ENCODE measurements around the gene CRYL1. TPM values are rescaled to one million over a fixed set of nuclear protein-coding genes. Genes with fewer than 3 reads are reported as not detected.

Gene CRYL1
- total RNA-seq, 1 experiment from 2014 or later = 26.5 TPM

GRCh38 chr13:20501120-20501519 lies 24.5 kb downstream of the CRYL1 start:
- no peak overlapping the region for H2AFZ ChIP-seq (ENCODE audit: low read depth, low read length, poor library complexity, severe bottlenecking)
- no peak overlapping the region for H3K9ac ChIP-seq (ENCODE audit: low read length)
- no peaks in the 10 kb centered on the region for H3K27me3 ChIP-seq (ENCODE audit: insufficient read depth, low read length)
- H3K9me3 ChIP-seq (ENCODE audit: control insufficient read depth in 1 of 2, insufficient read depth in 1 of 2, low read depth in 1 of 2, low read length in 2 of 2) = no peaks in the 10 kb centered on the region
- no peaks in the 10 kb centered on the region for H3K4me1 ChIP-seq (ENCODE audit: control insufficient read depth in 1 of 2, insufficient read depth in 2 of 2, low read length in 2 of 2)
- no peak for TF ChIP-seq CBX3 (IDR thresholded peaks at IDR 0.05; ENCODE audit: low read depth)
- TF ChIP-seq, protein P1, sequence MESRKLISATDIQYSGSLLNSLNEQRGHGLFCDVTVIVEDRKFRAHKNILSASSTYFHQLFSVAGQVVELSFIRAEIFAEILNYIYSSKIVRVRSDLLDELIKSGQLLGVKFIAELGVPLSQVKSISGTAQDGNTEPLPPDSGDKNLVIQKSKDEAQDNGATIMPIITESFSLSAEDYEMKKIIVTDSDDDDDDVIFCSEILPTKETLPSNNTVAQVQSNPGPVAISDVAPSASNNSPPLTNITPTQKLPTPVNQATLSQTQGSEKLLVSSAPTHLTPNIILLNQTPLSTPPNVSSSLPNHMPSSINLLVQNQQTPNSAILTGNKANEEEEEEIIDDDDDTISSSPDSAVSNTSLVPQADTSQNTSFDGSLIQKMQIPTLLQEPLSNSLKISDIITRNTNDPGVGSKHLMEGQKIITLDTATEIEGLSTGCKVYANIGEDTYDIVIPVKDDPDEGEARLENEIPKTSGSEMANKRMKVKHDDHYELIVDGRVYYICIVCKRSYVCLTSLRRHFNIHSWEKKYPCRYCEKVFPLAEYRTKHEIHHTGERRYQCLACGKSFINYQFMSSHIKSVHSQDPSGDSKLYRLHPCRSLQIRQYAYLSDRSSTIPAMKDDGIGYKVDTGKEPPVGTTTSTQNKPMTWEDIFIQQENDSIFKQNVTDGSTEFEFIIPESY (IDR thresholded peaks at IDR 0.05; ENCODE audit: extremely low read depth, insufficient replicate concordance, low read length) = no peak
- no peak for TF ChIP-seq POLR2A (IDR thresholded peaks at IDR 0.05; ENCODE audit: borderline replicate concordance, extremely low read depth, insufficient read depth, insufficient read length)
- TF ChIP-seq SIN3A (IDR thresholded peaks at IDR 0.05; ENCODE audit: low read depth) = no peak
- no peak for TF ChIP-seq ELF1 (IDR thresholded peaks at IDR 0.05; ENCODE audit: borderline replicate concordance, low read depth)
- TF ChIP-seq POLR2AphosphoS5 (IDR thresholded peaks at IDR 0.05; ENCODE audit: low read depth, low read length) = no peak
- no peak for TF ChIP-seq ZFX (IDR thresholded peaks at IDR 0.05)
- no peak for TF ChIP-seq YY1 (IDR thresholded peaks at IDR 0.05; ENCODE audit: extremely low read depth, insufficient replicate concordance, low read depth, low read length)
- TF ChIP-seq, protein P2, sequence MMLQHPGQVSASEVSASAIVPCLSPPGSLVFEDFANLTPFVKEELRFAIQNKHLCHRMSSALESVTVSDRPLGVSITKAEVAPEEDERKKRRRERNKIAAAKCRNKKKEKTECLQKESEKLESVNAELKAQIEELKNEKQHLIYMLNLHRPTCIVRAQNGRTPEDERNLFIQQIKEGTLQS (IDR thresholded peaks at IDR 0.05) = no peak
- no peak for TF ChIP-seq FOSL1 (IDR thresholded peaks at IDR 0.05; ENCODE audit: low read depth)
- TF ChIP-seq, protein P3, sequence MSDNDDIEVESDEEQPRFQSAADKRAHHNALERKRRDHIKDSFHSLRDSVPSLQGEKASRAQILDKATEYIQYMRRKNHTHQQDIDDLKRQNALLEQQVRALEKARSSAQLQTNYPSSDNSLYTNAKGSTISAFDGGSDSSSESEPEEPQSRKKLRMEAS (IDR thresholded peaks at IDR 0.05) = no peak
- TF ChIP-seq RAD21 (IDR thresholded peaks at IDR 0.05; ENCODE audit: low read depth) = no peak
- TF ChIP-seq EZH2phosphoT487 (IDR thresholded peaks at IDR 0.05; ENCODE audit: borderline replicate concordance) = no peak
- no peak for TF ChIP-seq TCF7L2 (IDR thresholded peaks at IDR 0.05; ENCODE audit: borderline replicate concordance, extremely low read depth, insufficient read depth, insufficient read length)
- TF ChIP-seq EZH2 (IDR thresholded peaks at IDR 0.05) = no peak
- no peak for TF ChIP-seq EGR1 (IDR thresholded peaks at IDR 0.05; ENCODE audit: low read depth)
- no peak for TF ChIP-seq ZNF274 (IDR thresholded peaks at IDR 0.05; ENCODE audit: low read depth, low read length)
- TF ChIP-seq CEBPB (IDR thresholded peaks at IDR 0.05; ENCODE audit: low read depth) = no peak
- TF ChIP-seq, protein P4, sequence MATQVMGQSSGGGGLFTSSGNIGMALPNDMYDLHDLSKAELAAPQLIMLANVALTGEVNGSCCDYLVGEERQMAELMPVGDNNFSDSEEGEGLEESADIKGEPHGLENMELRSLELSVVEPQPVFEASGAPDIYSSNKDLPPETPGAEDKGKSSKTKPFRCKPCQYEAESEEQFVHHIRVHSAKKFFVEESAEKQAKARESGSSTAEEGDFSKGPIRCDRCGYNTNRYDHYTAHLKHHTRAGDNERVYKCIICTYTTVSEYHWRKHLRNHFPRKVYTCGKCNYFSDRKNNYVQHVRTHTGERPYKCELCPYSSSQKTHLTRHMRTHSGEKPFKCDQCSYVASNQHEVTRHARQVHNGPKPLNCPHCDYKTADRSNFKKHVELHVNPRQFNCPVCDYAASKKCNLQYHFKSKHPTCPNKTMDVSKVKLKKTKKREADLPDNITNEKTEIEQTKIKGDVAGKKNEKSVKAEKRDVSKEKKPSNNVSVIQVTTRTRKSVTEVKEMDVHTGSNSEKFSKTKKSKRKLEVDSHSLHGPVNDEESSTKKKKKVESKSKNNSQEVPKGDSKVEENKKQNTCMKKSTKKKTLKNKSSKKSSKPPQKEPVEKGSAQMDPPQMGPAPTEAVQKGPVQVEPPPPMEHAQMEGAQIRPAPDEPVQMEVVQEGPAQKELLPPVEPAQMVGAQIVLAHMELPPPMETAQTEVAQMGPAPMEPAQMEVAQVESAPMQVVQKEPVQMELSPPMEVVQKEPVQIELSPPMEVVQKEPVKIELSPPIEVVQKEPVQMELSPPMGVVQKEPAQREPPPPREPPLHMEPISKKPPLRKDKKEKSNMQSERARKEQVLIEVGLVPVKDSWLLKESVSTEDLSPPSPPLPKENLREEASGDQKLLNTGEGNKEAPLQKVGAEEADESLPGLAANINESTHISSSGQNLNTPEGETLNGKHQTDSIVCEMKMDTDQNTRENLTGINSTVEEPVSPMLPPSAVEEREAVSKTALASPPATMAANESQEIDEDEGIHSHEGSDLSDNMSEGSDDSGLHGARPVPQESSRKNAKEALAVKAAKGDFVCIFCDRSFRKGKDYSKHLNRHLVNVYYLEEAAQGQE (IDR thresholded peaks at IDR 0.05; ENCODE audit: low read depth) = no peak
- BruUV-seq (replicated peaks) = no TSS peak
- POLR2A ChIA-PET = no interaction called here
- H3K4me3 ChIP-seq (replicated peaks in 1 of 2; ENCODE audit: low read depth in 1 of 2, low read length in 2 of 2) = no peak overlapping the region
- CTCF ChIA-PET = interaction anchor here (1.5 kb wide), 1 partner anchor 424 kb away, joined by 5 read pairs; no protein-coding TSS in a partner anchor
- DNase-seq (ENCODE audit: low read depth, low spot score) (no peak), ATAC-seq (no peak)
- H4K20me1 ChIP-seq (ENCODE audit: insufficient read depth) = no peaks in the 10 kb centered on the region
- H3K36me3 ChIP-seq (ENCODE audit: control insufficient read depth in 1 of 2, insufficient read depth in 2 of 2, low read length in 2 of 2) = no peaks in the 10 kb centered on the region
- H3K79me2 ChIP-seq (ENCODE audit: insufficient read depth, low read length) = no peaks in the 10 kb centered on the region
- no peak overlapping the region for H3K27ac ChIP-seq (ENCODE audit: low read depth, low read length)
- intact Hi-C loops (cut with micrococcal nuclease) = no loop called here
- no peak overlapping the region for H3K4me2 ChIP-seq (ENCODE audit: low read length)
- H3K9me2 ChIP-seq (ENCODE audit: insufficient read depth) = no peaks in the 10 kb centered on the region
- RAD21 ChIA-PET (ENCODE audit: low non-redundant PET in 1 of 2, low total read pairs in 2 of 2, uncharacterized antibody in 2 of 2, unreplicated experiment in 2 of 2) = no interaction called here

Measured in HCT116 (cell line).